Measurements from ENCODE around the gene DHX9.
"Not testable (repeated sequence)": the region's sequence is repeated elsewhere in the genome, so short reads cannot be mapped to it uniquely, and the experiment has no call there.

DHX9 gene

DNA sequence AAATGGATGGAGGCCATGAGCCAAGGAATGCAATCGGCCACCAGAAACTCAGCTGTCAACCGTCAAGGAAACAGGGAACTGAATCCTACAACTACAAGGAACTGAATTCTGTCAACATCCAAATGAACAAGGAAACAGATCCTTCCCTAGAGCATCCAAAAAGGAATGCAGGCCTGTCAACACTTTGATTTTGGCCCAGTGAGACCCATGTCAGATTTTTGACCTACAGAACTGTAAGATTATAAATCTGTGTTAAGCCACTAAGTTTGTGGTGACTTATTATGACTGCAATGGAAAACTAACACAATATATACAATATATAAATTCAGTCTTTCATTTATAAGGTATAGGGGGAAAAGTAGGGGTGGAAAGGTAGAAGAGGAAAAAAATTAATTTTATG is 58.5 kb downstream of the DHX9 start:
- no peak for DNase-seq

DNA sequence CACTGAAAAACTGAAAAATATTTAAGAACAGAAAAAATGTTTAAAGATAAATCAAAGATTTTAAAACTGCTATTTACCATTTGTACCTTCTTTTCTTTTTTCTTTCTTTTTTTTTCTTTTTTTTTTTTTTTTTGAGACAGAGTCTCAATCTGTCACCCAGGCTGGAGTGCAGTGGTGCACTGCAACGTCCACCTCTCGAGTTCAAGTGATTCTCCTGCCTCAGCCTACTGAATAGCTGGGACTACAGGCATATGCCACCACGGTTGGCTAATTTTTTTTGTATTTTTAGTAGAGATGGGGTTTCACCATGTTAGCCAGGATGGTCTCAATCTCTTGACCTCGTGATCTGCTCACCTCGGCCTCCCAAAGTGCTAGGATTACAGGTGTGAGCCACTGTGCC is 62.8 kb downstream of the DHX9 start:
- DNase-seq = not testable (repeated sequence)

DNA sequence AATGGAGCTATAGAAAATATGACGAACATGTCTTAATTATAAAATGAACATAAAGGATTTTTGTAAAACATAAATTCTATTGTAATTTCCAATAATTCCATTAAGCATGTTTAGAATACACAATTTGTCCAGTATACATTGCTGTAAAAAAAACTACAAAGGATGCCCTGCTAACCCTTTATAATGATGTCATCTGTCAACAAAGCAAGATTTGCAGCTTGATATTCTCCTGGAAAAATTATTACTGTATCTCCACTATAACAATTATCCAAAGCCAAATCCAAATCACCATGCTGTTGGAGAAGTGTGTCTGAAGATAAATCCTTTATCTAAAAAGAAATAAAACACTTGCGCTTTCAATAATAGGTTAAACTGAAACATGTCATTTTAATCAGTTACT is 66.2 kb downstream of the DHX9 start:
- no peak for DNase-seq

DNA sequence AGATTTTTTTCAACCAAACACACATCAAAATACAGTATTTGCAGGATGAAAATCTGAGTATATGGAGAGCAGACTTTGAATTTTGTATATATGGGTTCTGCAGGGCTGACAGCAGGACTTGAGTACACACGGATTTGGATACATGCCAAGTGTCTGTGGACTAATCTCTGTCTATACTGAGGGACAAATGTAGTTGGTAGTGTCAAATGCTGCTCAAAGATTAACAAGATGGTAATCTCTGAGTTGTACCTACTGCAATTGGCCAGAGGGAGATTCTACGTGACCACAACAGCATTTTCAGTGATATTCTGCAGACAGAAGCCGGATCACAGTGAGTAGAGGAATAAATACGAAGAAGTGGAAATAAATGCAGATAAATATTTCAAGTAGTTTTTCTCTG is 70.4 kb downstream of the DHX9 start:
- DNase-seq = peak; percentile 30

DNA sequence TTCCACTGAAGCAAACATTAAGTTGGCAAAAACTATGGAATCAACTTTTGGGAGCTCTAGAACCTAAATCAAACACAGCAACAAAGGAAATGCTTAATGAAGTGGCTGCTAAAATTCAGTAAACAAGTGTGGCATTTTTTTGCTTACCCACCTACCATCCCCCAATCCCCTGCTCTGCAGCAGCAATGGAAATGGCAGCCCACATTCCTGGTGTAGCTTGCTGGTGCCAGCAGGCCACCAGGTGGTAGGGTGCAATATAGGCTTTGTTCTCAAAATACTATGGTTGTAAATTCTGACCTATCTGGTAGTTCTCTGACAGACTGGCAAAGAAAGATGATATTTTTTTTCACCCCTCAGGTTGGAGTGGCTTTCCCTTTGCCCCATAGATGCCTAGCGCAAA is 71.0 kb downstream of the DHX9 start:
- no peak for DNase-seq

DNA sequence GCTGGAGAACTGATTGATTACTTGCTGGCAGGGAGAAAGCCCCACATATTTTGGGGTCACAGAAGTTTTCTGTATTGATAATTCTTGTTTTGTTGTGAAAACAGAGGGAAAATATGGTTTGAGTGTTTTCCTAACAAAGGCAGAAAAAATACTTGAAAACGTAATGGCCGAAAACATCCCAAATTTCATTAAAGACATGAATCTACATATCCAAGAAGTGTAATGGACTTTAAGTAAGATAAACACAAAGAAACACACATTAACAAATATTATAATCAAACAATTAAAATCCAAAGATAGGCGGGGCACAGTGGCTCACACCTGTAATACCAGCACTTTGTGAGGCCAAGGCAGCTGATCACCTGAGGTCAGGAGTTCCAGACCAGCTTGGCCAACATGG is 74.3 kb downstream of the DHX9 start:
- no peak for DNase-seq

DNA sequence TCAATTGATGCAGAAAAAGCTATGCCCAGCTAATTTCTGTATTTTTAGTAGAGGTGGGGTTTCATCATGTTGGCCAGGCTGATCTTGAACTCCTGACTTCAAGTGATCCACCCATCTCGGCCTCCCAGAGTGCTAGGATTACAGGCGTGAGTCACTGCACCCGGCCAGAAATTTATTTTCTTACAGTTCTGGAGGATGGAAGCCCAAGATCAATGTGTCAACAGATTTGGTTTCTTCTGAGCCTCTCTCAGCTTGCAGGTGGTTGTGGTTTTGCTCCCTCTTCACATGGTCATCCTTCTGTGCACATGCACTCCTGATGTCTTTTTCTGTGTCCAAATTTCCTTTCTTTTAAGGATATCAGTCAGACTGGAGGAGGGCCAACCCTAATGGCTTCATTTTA is 78.2 kb downstream of the DHX9 start:
- DNase-seq = no peak

DNA sequence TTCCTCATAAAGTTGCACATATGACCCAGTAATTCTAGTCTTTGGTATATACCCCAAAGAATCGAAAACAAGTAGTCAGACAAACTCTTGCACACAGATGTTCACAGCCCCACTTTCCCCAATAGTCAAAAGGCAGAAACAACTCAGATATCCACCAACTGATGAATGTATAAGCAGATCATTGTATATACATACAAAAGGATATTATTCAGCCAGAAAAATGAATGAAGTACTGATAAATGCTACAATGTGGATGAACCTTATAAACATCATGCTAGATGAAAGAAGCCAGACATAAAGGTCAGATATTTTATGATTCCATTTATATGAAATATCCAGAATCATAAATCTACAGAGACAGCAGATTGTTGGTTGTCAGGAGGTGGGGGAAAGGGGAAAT is 86.5 kb downstream of the DHX9 start:
- no peak for DNase-seq

DNA sequence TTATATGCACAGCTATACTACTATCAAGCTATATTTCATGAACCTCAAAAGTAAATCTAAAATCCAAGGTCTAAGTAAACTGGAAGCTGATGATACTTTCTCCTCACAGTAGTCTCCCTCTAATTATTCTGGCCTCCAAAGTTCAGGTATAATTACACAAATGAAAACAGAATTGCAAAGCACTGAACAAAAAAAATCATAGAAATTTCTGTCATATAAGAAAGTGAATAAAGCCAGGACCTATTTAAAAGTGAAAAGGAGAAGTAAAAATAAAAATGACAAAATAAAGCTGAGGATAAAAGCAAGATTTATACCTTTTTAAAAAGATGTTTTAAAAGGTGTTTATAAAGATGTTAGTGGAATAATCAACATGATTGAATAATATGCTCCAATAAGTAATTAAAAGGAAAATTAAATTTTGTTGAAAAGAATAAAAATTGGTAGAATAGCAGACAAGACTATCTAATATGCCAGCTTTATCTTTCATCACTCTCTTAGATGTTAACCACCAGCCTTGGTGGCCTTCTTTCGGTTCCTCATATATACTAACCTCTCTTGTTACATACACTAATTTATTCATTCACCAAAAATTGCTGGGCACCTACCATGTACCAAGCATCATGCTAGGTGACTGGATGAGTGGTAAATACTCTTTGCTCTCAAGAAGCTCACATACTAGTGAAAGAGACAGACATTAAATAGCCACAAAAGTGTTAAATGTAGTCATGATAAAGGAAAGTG is 88.7 kb downstream of the DHX9 start:
- DNase-seq = no peak

DNA sequence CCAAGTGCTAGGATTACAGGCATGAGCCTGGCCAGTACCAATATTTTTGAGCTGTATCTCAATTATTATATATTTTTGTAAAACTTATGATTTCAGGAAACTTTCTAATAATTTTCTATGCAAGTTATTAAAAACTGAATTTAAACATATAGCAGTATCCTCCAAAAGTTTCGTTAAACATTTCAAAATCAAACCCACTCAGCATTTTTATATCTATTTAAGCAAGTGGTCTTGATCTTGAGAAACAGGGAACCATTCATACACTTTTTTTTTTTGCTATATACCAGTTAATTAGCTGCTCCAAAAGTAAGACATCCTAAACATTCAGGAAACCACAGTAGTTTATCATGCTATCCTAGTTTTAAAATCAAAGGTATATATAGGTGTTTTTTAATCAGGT is 91.8 kb downstream of the DHX9 start:
- no peak for DNase-seq

DNA sequence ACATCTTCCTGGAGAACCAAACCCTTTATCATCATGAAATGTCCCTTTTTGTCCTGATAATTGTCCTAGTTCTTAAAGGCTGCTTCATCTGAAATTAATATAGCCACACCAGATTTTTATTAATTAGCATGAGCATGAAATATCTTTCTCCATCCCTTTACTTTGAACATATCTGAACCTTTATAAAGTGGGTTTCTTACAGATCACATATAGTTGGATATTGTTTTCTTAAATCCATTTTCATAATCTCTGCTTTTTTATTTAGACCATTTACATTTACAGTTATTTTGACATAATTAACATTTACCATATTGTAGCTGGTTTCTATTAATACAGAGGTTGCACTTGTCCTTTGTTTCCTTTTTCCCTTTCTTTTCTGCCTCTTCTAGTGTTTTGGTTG is 96.6 kb downstream of the DHX9 start:
- no peak for DNase-seq
